HT-29 (cell line): ENCODE data around the gene RCBTB1. TPM values are rescaled to one million over a fixed set of nuclear protein-coding genes. Genes with fewer than 3 reads are reported as not detected.
"Not testable (repeated sequence)": the region's sequence is repeated elsewhere in the genome, so short reads cannot be mapped to it uniquely, and the experiment has no call there.

Experiments used
- DNase-seq: peaks from one replicate; pipeline ENCODE4 v3.0.0-alpha.2; 2015; ENCODE audit warnings: low spot score
- total RNA-seq: library from RNA; depleted of rRNA; stranded (reverse); fragments of >200 nt; shearing (Covaris generic); gene quantifications from 2 replicates; pipeline ENCODE4 v1.2.3, GENCODE V29; 2014; rRNA removed

The RCBTB1 gene
- total RNA-seq: 8.3 and 10.4 TPM in 2 replicates

GRCh38 chr13:49585220-49586157, at the start of gene RCBTB1:
Gene RCBTB1, minus strand, starts transcription at chr13:49585558. Its CDS starts 18,279 bp downstream, at chr13:49567279.
- DNase-seq: peak; percentile 93

GRCh38 chr13:49633710-49634109, 48.4 kb upstream of the RCBTB1 start:
- no peak for DNase-seq

- no peak for DNase-seq
Observed at GRCh38 chr13:49632156-49632555, 46.8 kb upstream of the RCBTB1 start.

- DNase-seq: no peak
Observed at GRCh38 chr13:49630580-49630979, 45.2 kb upstream of the RCBTB1 start.

GRCh38 chr13:49629947-49630346, 44.6 kb upstream of the RCBTB1 start:
- DNase-seq: no peak

- no peak for DNase-seq
Observed at GRCh38 chr13:49629196-49629938, 44.0 kb upstream of the RCBTB1 start.

GRCh38 chr13:49627831-49628652, 42.7 kb upstream of the RCBTB1 start, which contains the start of gene ARL11:
Gene ARL11, plus strand, starts transcription at chr13:49628507. Its CDS starts 1,941 bp downstream, at chr13:49630448.
- DNase-seq: no peak

- DNase-seq: peak; percentile 64
Observed at GRCh38 chr13:49625392-49626079, 40.2 kb upstream of the RCBTB1 start.

GRCh38 chr13:49624229-49624628, 38.9 kb upstream of the RCBTB1 start:
- DNase-seq: no peak

GRCh38 chr13:49622174-49622946, 37.0 kb upstream of the RCBTB1 start:
- DNase-seq: no peak

- no peak for DNase-seq
Observed at GRCh38 chr13:49620170-49620621, 34.8 kb upstream of the RCBTB1 start.

- DNase-seq: no peak
Observed at GRCh38 chr13:49616676-49617065, 31.3 kb upstream of the RCBTB1 start.

- DNase-seq: no peak
Observed at GRCh38 chr13:49615836-49616675, 30.7 kb upstream of the RCBTB1 start.

GRCh38 chr13:49612042-49612441, 26.7 kb upstream of the RCBTB1 start:
- not testable (repeated sequence) for DNase-seq

- no peak for DNase-seq
Observed at GRCh38 chr13:49610176-49610575, 24.8 kb upstream of the RCBTB1 start.

GRCh38 chr13:49608651-49609331, 23.4 kb upstream of the RCBTB1 start:
- DNase-seq: no peak

- DNase-seq: no peak
Observed at GRCh38 chr13:49607761-49608160, 22.4 kb upstream of the RCBTB1 start.
